Liver (tissue), 3 donors: ENCODE measurements around the gene RECQL.

Source experiments
- CTCF ChIP-seq: fragments of 150-350 bp; IDR thresholded peaks from 2 replicates; pipeline ENCODE4 v1.5.1; 2017; ENCODE audit warnings: improper control_type of control experiment, low read depth, low read length; ENCODE audit not compliant: missing input control
- FOXA1 ChIP-seq: IDR thresholded peaks from 2 replicates; pipeline ENCODE4 v1.6.1; 2016; ENCODE audit warnings: antibody characterized with exemption
- HNF4G ChIP-seq: IDR thresholded peaks from 2 replicates; pipeline ENCODE4 v1.6.1; 2016; ENCODE audit warnings: antibody characterized with exemption
- JUND ChIP-seq, 2 donors: IDR thresholded peaks; 2 replicates each; pipeline ENCODE4 v1.6.1; 2016; ENCODE audit warnings: antibody characterized with exemption in 2 of 2
- MAX ChIP-seq: IDR thresholded peaks from 2 replicates; pipeline ENCODE4 v1.6.1; 2016; ENCODE audit warnings: antibody characterized with exemption
- RAD21 ChIP-seq, 2 donors: IDR thresholded peaks; 2 replicates each; pipeline ENCODE4 v1.6.1; 2016; ENCODE audit warnings: antibody characterized with exemption in 2 of 2, mild to moderate bottlenecking in 2 of 2
- RXRA ChIP-seq, 2 donors: IDR thresholded peaks; 2 replicates each; pipeline ENCODE4 v1.6.1; 2017 to 2018; ENCODE audit warnings: antibody characterized with exemption in 2 of 2, mild to moderate bottlenecking in 1 of 2
- YY1 ChIP-seq: IDR thresholded peaks from 2 replicates; pipeline ENCODE4 v1.6.1; 2016; ENCODE audit warnings: antibody characterized with exemption, mild to moderate bottlenecking
- ZBTB33 ChIP-seq: IDR thresholded peaks from 2 replicates; pipeline ENCODE4 v1.6.1; 2016; ENCODE audit warnings: antibody characterized with exemption
- donor health status: healthy.
- donor health status: healthy.

- TF ChIP-seq CTCF = no peak
- TF ChIP-seq MAX = no peak
- no peak for TF ChIP-seq RXRA (IDR thresholded peaks at IDR 0.05)
- TF ChIP-seq RAD21 (IDR thresholded peaks at IDR 0.05) = no peak
- TF ChIP-seq HNF4G = no peak
- no peak for TF ChIP-seq FOXA1
- no peak for TF ChIP-seq JUND (IDR thresholded peaks at IDR 0.05)
- TF ChIP-seq YY1 = no peak
- no peak for TF ChIP-seq ZBTB33
Measured at GRCh38 chr12:21528953-21529352, 27.5 kb upstream of the RECQL start.
